A673 (cell line): Measurements from ENCODE around the gene PRSS8. TPM values are rescaled to one million over a fixed set of nuclear protein-coding genes. Genes with fewer than 3 reads are reported as not detected.

Experiments used
- BruUV-seq: library from RNA; stranded (reverse); fragments of 400-500 nt; replicated peaks from 2 replicates; lab custom pipeline; 2021; lab: Mats Ljungman, UMichigan
- CTCF ChIA-PET: fragments of 300-600 bp; sonication (Branson Sonifier 250); formaldehyde crosslinking; loops from one replicate; lab custom pipeline; 2022; ENCODE audit warnings: antibody characterized with exemption; lab: Charles Lee
- POLR2A ChIA-PET: fragments of 300-600 bp; sonication (Branson Sonifier 250); formaldehyde crosslinking; loops from one replicate; lab custom pipeline; 2022; ENCODE audit warnings: antibody characterized with exemption; ENCODE audit not compliant: low non-redundant PET; lab: Charles Lee
- DNase-seq: peaks from one replicate; pipeline ENCODE4 v3.0.0-alpha.2; 2015; ENCODE audit warnings: low spot score
- H3K27ac ChIP-seq: fragments of 200-600 bp; sonication (generic); 2 replicates; pipeline ENCODE4 v1.5.1; 2016; ENCODE audit warnings: mixed run types, low read depth, mild to moderate bottlenecking, mixed read lengths, antibody characterized with exemption, low read length; ENCODE audit not compliant: poor library complexity, severe bottlenecking
- H3K27me3 ChIP-seq: fragments of 200-600 bp; sonication (generic); replicated peaks from 2 replicates; pipeline ENCODE4 v1.6.1; 2017; ENCODE audit warnings: mixed run types, low read depth, mild to moderate bottlenecking, mixed read lengths, antibody characterized with exemption, low read length; ENCODE audit not compliant: insufficient read depth, poor library complexity
- H3K36me3 ChIP-seq: fragments of 200-600 bp; sonication (generic); 2 replicates; pipeline ENCODE4 v1.6.1; 2016; ENCODE audit warnings: mixed run types, mild to moderate bottlenecking, mixed read lengths, antibody characterized with exemption, low read length; ENCODE audit not compliant: insufficient read depth, poor library complexity, severe bottlenecking
- H3K4me1 ChIP-seq: fragments of 200-600 bp; sonication (generic); 2 replicates; pipeline ENCODE4 v1.6.1; 2017; ENCODE audit warnings: mixed run types, mild to moderate bottlenecking, mixed read lengths, antibody characterized with exemption, low read length; ENCODE audit not compliant: insufficient read depth, poor library complexity, severe bottlenecking
- H3K4me3 ChIP-seq: fragments of 200-600 bp; sonication (generic); 2 replicates; pipeline ENCODE4 v1.5.1; 2016; ENCODE audit warnings: low read depth, mixed run types, mild to moderate bottlenecking, mixed read lengths, low read length; ENCODE audit not compliant: poor library complexity, severe bottlenecking
- H3K9me3 ChIP-seq: fragments of 200-600 bp; sonication (generic); 2 replicates; pipeline ENCODE4 v1.6.1; 2016; ENCODE audit warnings: mixed run types, low read depth, mild to moderate bottlenecking, mixed read lengths, antibody characterized with exemption, low read length; ENCODE audit not compliant: poor library complexity, severe bottlenecking
- EZH2 ChIP-seq: fragments of 200-600 bp; sonication (generic); IDR thresholded peaks from 2 replicates; pipeline ENCODE4 v1.6.1; 2017; ENCODE audit warnings: borderline replicate concordance, low read depth, mild to moderate bottlenecking, mixed read lengths, antibody characterized with exemption, low read length; ENCODE audit not compliant: poor library complexity, severe bottlenecking
- intact Hi-C: fragments of 100-400 bp; cut with micrococcal nuclease; formaldehyde crosslinking; loops from one replicate; pipeline ENCODE4 v1.10.0; 2022; ENCODE audit not compliant: unreplicated experiment
- total RNA-seq: library from RNA; stranded (reverse); gene quantifications from 2 replicates; pipeline ENCODE4 v1.2.3, GENCODE V29; 2021
- TF ChIP-seq, protein P1 (sequence below): fragments of 300-800, 200-600 bp; sonication (generic); conservative IDR thresholded peaks from 2 replicates; pipeline ENCODE4 v1.5.1; 2017; ENCODE audit warnings: low read depth, mild to moderate bottlenecking, antibody characterized with exemption, low read length, moderate library complexity, mixed read lengths

PRSS8 gene
- total RNA-seq, 1 experiment from 2014 or later = not detected

DNA sequence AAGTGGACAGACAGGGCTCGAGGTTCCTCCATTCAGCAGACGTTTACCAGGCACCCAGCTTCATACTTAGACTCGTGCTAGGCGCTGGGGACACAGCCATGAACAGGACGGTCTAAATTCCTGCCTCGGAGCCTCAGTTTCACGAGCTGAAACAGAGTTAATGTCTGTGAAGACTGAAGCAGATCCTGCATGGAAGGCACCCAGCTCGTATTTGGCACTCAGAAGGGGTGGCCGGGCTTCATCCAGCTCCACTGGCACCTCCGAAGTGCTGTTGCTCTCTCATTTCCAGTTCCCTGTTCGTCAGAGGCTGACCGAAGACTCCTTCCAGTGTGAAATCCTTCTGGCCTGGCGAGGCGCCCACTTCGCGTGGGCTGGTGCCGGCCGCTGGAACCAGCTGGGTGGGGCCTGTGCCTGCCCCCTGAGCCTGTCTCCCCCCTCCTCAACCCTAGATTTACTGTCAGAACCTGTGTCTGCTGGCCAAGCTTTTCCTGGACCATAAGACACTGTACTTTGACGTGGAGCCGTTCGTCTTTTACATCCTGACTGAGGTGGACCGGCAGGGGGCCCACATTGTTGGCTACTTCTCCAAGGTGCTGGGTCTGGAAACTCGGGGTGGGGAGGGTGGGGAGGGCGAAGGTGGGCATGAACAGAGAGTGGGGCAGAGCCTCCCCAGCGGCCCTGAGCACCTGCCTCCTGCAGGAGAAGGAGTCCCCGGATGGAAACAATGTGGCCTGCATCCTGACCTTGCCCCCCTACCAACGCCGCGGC, 5.8 kb downstream of the PRSS8 start:
- no peak overlapping the region for H3K4me3 ChIP-seq
- no TSS peak for BruUV-seq
- no peaks in the 10 kb centered on the region for H3K9me3 ChIP-seq
- H3K4me1 ChIP-seq = no peaks in the 10 kb centered on the region
- H3K36me3 ChIP-seq = peaks cover 8% of the 10 kb centered on the region
- no peaks in the 10 kb centered on the region for H3K27me3 ChIP-seq
- POLR2A ChIA-PET = interaction anchor here (0.5 kb wide), 1 partner anchor 12 kb away, joined by 23 read pairs; no protein-coding TSS in a partner anchor
- no peak overlapping the region for H3K27ac ChIP-seq
- no peak for DNase-seq
- TF ChIP-seq EZH2 = no peak
- TF ChIP-seq, protein P1, sequence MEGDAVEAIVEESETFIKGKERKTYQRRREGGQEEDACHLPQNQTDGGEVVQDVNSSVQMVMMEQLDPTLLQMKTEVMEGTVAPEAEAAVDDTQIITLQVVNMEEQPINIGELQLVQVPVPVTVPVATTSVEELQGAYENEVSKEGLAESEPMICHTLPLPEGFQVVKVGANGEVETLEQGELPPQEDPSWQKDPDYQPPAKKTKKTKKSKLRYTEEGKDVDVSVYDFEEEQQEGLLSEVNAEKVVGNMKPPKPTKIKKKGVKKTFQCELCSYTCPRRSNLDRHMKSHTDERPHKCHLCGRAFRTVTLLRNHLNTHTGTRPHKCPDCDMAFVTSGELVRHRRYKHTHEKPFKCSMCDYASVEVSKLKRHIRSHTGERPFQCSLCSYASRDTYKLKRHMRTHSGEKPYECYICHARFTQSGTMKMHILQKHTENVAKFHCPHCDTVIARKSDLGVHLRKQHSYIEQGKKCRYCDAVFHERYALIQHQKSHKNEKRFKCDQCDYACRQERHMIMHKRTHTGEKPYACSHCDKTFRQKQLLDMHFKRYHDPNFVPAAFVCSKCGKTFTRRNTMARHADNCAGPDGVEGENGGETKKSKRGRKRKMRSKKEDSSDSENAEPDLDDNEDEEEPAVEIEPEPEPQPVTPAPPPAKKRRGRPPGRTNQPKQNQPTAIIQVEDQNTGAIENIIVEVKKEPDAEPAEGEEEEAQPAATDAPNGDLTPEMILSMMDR = no peak
- CTCF ChIA-PET = no interaction called here
- intact Hi-C loops = no loop called here

GRCh38 chr16:31128711-31129567, 6.6 kb downstream of the PRSS8 start:
- no peak for DNase-seq
- Histone ChIP-seq H3K4me3 (no peak overlapping the region), H3K4me1 (no peaks in the 10 kb centered on the region), H3K36me3 (peaks cover 11% of the 10 kb centered on the region), H3K27me3 (no peaks in the 10 kb centered on the region), H3K27ac (no peak overlapping the region), H3K9me3 (no peaks in the 10 kb centered on the region)
- intact Hi-C loops = no loop called here
- TF ChIP-seq EZH2 = no peak
- TF ChIP-seq, protein P1 = no peak
- POLR2A ChIA-PET = interaction anchor here (0.5 to 0.6 kb wide), 2 partner anchors 11 to 13 kb away, joined by 7 to 23 read pairs; partner anchors contain the start of gene KAT8
- CTCF ChIA-PET = no interaction called here
- BruUV-seq = no TSS peak

- TF ChIP-seq, protein P1 = no peak
- no peak for TF ChIP-seq EZH2
- ChIA-PET POLR2A (no interaction called here), CTCF (no interaction called here)
- H3K4me3 ChIP-seq = no peak overlapping the region
- intact Hi-C loops = no loop called here
- no peaks in the 10 kb centered on the region for H3K9me3 ChIP-seq
- H3K27me3 ChIP-seq = no peaks in the 10 kb centered on the region
- H3K4me1 ChIP-seq = no peaks in the 10 kb centered on the region
- no peak for DNase-seq
- peaks cover 20% of the 10 kb centered on the region for H3K36me3 ChIP-seq
- BruUV-seq = no TSS peak
- no peak overlapping the region for H3K27ac ChIP-seq
Measured at GRCh38 chr16:31127182-31127581, 8.3 kb downstream of the PRSS8 start.
